ENCODE measurements around the gene PFDN5.
"Not testable (repeated sequence)": the region's sequence is repeated elsewhere in the genome, so short reads cannot be mapped to it uniquely, and the experiment has no call there.

Gene PFDN5

DNA sequence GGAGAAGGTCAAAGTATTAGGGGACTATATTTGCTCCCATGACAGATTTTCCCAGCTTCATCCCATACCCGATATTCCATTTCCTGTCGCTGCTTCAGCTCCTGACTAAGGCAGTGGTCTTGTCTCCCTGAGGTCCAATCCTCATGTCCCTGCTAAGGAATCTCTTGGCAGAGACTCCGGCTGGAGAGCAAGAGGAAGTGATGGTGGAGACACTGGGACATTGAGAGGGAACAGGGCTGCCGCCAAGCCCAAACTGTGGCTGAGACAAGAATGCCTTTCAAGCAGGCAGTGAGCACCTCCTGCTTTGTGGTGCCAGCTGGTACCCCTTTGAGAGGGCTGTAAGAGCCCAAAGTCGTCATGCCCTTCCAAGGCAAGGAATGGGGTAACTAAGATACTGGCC is 35.3 kb downstream of the PFDN5 start:
- no peak for FAIRE-seq

DNA sequence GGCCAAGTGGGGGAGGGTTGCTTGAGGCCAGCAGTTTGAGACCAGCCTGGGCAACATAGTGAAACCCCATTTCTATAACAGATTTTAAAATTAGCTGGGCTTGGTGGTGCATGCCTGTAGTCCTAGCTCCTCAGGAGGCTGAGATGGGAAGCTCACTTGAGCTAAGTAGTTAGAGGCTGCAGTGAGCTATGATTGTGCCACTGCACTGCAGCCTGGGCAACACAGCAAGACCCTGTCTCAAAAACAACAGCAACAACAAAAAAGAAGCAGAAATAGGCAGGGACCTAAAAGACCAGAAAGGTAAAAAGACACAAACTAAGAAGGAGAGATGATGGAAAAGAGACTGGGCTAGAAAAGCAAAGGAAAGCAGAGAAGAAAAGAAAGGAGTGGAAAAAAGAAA is 37.0 kb downstream of the PFDN5 start:
- FAIRE-seq: not testable (repeated sequence)

DNA sequence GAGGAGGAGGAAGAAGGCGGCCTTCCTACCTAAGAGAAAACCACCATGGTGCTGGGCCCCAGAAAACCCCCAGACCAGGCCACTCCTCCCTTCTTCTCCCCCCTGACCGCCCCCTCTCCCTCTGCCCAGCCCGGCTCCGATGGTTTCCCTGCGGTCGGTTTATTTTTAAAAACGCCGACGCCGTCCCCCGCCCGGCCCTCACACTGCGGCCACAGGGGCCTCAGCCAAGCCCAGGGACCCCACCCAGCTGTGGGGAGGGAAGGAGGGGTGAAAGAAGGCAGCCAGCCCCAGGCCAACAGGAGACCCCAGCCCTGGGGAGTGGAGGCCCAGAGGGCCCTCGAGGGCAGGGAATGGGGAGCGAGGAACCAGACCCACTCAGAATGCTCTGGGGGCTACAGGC is 37.4 kb downstream of the PFDN5 start:
- FAIRE-seq: no peak

DNA sequence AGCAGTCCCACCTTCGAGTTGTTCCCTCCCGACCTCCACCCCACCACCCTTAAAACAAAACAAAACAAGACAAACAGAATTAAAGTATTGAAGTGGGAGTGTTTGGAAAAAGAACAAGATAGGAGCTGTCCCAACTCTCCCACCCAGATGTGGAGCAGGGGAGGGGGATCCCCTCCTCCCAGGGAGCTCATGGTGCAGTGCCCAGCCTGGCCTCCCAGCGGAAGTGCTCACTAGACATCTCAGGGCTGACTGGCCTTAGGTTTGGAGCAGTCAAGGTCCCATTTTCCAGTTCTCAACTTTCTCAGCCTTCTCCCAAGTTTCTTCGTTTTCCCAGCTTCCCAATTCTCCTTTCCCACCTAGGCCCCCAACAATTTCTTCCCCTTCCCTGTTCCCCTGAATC is 37.9 kb downstream of the PFDN5 start:
- FAIRE-seq: no peak

DNA sequence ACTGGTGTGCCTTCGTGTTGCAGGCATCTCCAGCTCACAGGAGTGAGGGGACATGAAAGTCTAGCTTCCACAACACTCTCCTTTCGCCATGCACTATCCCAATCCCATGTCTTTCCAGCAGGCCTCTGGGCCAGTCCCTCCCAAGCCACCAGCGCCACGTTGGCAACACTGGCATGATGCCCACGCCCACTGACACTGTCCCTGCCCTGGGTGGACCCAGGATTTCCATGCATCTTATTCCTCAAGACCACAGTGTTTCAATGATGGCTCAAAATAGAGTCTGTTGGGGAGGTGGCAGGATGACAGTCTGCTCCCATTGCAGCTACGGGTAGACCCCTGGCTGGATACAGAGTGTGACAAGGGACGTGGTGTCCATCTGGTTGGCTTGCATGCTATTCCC is 38.5 kb downstream of the PFDN5 start:
- FAIRE-seq: no peak

DNA sequence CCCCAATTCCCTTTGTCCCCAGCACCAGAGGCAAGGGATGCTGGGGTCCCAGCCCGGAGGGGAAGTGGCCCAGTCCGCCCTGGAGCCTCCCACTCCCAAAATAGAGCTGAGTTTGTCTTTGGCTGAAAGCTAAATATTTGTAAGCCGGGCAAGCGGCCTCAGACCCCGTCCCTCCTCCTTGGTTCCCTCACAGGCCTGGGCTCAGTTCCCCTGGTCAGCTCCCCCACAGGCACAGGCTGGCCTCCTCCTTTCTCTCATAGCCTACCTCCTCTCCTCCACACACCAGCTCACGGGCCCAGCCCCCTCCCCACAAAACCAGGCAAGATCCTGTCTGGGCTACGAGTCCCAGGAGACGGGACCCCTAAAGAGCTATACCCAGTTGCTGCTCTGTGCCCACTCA is 39.5 kb downstream of the PFDN5 start:
- no peak for FAIRE-seq

DNA sequence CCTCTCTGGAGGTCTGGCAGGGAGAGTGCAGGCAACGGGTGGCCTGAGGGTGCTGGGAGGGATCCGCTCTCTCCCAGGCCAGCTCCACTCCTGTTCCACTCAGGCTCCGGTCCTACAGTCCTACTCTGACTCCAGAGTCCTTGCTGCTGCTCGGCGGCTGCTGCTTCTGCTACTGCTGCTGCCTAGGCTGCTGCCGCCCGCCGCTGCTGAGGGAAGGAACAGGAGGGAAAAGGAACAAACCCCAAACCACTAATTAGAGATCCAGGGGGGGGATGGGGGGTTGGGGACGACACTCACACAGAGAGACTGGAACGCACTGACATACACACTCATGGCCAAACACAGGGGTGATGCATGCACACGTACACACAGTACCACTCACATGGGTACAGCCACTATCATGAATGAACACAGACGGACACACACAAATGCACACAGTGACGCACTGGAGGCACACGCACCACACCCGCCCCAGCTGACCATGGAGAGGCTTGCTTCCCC is 40.9 kb downstream of the PFDN5 start, which contains the start of gene SP7:
TSS of gene SP7 (minus strand) at position 174 of the 501 bp plus-strand sequence. CDS start 708 bp downstream, outside the sequence.
- no peak for FAIRE-seq

DNA sequence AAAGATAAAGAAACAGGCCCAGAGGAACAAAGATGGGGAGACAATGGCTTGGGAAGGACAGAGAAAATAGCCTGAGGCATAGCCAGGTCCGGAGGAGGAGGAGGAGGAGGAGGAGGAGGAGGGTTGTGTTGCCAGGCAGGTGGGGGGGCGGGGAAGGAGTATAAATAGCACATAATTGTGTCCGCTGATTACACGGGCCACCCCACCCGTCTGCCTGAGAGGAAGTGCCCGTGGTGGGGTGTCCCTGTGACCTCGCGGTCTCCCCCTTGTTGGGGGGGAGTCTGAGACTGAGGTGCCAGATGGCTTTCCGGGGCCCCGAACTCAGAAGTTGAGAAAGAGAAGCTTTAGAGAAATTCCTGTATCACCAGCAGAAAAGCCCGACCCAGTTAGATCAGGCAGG is 42.7 kb downstream of the PFDN5 start:
- no peak for FAIRE-seq

DNA sequence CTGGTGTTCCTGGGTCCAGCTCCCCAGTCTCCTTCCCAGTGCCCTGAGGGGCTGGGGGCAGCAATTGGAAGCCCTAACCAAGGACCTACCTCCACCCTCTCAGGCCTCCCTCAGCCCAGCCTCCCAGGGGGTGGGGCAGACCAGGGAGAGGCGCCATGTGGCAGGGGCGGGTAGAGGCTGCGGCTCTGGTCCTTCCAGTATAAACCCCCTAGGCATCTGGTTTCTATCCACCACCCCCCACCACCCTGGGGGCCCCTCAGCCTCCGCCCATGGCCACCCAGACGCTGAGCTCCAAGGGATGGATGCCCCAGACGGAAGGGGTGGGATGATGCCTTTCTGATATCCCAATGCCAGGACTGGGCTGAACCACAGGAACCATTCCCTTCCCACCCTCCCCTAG is 43.6 kb downstream of the PFDN5 start:
- FAIRE-seq: no peak

DNA sequence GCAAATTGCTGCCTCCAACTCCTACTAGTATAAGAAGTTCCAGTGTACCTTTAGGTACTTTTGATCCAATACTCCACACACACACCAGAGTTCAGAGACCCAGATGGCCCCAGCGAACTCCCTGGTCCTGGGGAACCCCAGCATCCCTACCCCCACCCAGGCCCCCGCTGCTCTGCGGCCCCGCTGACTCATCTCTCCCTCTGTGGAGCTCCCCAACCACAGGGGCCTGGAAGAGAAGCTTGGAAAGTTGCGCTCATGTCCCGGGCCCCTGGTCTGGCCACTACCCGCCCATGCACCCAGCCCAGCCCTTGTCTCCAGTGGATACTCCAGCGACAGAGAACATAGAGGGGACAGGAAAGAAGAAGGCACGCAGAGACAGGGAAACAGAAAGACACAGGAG is 45.1 kb downstream of the PFDN5 start:
- no peak for FAIRE-seq

DNA sequence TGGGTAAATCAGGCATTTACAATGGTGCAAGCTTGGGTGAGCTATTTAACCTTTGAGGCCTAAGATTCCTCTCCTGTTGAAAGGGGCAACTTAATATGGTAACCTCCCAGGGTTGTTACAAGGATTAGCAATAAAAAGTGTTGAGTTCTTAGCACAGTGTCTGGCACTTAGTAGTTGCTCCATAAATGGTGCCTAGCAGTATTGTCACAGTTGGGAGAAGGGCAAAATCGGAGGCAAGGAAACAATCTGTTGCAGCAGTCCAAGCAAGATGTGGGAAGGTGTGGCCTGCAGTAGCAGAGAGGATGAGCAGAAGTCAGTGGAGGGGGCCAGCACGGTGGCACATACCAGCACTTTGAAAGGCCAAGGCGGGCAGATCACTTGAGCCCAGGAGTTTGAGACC is 48.1 kb downstream of the PFDN5 start:
- FAIRE-seq: no peak

DNA sequence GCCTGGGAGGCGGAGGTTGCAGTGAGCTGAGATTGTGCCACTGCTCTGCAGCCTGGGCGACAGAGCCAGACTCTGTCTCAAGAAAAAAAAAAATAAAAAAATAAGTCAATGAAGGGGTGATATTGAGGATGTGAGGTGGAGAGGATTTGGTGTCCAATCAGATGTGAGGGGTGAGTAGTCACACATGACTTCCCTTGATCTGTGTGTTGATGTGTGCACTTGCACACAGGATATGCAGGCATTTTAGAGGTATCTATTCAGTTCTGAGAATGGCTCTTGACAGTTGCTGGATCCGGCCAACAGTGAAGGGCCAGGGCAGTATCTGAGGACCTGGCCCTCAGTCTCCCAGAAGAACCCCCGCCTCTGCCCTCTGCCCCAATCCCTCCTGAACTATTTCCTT is 48.6 kb downstream of the PFDN5 start:
- no peak for FAIRE-seq

DNA sequence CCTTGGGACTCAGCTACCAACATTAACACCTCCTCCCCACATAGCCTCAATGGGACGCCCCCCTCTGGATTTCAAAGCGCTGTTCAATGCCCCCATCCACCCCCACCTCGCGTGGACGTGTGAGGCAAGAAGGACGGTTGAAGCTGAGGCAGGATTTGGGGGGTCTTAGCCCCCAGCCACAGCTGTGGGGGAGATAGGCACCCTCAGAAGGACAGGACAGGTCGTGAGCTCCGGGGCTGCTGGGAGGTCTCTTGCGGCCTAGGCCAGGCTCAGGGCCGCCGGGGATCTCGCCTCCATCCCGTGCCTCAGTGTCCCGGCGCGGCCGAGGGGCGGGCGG is 49.1 kb downstream of the PFDN5 start:
- no peak for FAIRE-seq

DNA sequence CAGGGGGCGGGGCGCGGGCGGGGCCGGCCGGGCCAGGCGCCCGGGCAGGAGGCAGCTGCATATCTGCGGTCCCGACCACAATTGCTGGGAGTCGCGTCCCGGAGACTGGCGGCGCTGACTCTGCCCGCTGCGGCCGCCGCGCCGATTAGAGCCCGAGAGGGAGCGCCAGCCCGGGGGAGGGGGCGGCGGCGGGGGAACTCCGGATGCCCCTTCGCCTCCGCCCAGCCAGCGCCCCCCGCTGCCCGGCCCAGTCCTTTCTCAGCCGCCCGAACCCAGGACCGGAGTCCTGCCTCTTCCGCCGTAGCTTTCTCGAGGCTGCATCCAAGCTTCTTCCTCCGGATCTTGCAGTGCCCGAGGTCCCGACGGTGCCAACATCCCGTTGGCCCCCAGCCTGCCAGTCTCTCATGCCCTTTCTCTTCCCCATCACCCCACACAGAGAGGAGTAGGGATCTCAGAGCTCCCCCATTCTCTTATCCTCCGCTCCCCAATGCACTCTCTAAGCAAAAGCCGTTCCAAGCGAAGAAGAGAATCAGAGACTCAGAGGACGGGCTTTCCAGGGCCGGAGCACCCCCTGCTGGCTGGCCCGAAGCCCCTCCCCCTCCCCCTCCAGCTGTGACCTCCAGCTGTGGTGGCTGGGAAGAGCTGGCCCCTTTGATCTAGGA is 49.6 kb downstream of the PFDN5 start:
- FAIRE-seq: no peak

DNA sequence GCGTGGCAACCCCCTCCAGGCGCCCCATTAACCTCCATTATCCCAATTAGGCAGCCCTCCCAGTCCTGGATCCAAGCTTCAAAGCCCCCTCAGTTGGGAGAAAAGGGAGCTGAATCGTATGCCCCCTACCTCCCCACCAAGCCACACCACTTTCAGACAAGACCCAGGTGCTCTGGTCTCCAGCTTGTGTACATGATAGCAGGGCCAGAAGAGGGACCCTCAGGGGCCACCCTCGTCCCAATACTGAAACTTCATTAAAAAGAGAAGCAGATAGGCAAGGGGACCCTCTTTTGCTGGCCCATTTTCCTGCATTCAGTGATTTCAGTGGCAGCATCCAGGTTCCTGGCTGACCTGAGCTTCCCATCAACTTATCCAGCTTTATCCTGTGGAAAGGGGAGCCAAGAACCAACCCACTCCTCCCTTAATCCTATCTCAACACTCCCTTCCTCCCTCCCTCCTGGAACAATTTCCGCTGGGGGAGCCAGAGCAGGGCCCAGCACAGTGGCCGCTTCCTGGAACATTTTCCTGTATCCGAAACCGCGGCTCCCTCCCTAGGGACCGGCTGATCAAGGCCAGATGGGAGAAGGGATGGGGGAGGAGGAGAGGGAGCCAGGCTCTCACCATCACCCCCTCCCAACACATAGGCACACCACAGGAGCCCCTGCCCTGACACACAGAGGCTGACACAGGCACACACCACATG is 50.3 kb downstream of the PFDN5 start:
- no peak for FAIRE-seq

DNA sequence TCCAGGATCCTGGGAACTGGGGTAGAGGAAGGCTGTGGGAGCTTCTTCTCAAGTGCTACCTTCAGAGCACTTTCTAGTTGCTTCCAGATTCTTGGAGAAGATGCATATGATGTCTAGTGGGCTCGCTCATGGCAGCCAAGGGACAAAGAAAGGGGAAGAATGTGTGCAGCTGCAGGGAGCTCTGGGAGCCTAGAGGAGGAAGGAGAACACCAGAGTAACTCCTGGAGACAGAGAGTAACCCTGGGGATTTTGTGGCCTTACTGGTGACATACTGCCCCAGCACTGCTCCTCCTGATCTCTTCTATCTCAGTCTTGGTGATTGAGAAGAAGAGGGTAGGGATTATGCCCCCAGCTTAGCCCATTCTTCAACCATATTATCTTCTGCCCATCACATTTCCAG is 51.1 kb downstream of the PFDN5 start:
- no peak for FAIRE-seq

DNA sequence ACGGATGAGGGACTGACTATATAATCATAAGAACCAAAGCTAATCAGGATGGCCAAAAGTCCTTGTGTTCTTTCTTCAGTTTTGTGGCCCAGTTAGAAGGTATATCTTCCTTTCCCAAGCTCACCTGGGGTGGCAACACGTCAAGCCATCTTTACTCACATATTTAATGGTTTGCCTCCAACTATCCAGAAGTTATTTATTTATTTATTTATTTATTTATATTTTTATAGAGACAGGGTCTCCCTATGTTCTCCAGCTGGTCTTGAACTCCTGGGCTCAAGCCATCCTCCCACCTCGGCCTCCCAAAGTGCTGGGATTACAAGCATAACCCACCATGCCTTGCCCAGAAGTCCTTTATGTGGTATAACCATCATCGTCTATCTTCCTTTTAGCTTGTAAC is 52.6 kb downstream of the PFDN5 start:
- no peak for FAIRE-seq

Data from TTC549 (cell line).